NCI-H146 treated with DMSO at 0.1 percent for 48 hours (cell line): ENCODE results near the gene DMAC2L.
"Not testable (repeated sequence)": the region's sequence is repeated elsewhere in the genome, so short reads cannot be mapped to it uniquely, and the experiment has no call there.

ENCODE experiments used
- DNase-seq: peaks from one replicate; lab custom pipeline; 2025; ENCODE audit not compliant: unreplicated experiment; lab: John Stamatoyannopoulos, UW

The DMAC2L gene

GRCh38 chr14:50311972-50312733, at the start of gene DMAC2L, which contains the start of gene L2HGDH:
TSS of gene DMAC2L (plus strand) at chr14:50312324. CDS start at chr14:50321488, 9,164 bp downstream.
TSS of gene L2HGDH (minus strand) at chr14:50312229. CDS start at chr14:50312150, 79 bp downstream.
- peak; percentile 92 for DNase-seq

GRCh38 chr14:50262865-50263264, 49.3 kb upstream of the DMAC2L start:
- DNase-seq, result no peak

- no peak for DNase-seq
Measured at GRCh38 chr14:50263321-50263720, 48.8 kb upstream of the DMAC2L start.

DNA sequence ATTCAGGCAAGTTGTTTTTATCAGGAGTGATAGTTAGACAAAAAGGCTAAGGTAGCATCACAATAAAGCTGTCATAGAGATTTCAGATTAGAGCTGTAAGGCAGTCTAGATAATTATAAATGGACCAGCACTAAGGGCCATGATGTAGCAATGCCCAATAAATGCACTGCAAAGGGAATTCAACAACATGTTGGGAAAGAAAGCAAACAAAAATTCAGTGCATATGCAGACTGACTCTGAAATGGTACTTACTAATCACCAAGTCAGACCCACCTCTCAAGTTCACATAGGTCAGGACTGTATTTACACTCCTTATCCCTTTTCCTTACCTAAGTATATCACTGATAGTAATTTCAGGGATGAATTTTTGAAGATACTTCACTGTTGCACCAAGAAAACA, 47.1 kb upstream of the DMAC2L start:
- DNase-seq, result no peak

- DNase-seq, result no peak
Measured at GRCh38 chr14:50270932-50271331, 41.2 kb upstream of the DMAC2L start.

- no peak for DNase-seq
Measured at GRCh38 chr14:50272498-50272897, 39.6 kb upstream of the DMAC2L start.

- no peak for DNase-seq
Measured at GRCh38 chr14:50285861-50286260, 26.3 kb upstream of the DMAC2L start.

DNA sequence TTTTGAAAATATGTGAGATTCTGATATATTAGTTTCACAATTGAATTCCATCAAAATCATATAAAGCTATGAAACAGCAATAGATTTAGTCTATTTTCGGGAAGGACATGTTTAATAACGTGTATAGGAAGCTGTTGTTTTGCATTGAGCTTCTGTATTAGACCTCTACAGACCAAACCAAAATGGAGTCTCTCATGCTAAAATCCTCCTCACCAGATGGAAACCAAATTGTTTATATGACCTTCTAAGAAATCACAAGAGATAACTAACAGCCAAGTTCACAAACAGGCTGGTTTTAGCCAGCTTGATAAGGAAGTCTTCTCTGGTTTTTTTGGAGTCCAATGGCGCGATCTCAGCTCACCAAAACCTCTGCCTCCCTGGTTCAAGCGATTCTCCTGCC, 24.0 kb upstream of the DMAC2L start:
- DNase-seq, result no peak

DNA sequence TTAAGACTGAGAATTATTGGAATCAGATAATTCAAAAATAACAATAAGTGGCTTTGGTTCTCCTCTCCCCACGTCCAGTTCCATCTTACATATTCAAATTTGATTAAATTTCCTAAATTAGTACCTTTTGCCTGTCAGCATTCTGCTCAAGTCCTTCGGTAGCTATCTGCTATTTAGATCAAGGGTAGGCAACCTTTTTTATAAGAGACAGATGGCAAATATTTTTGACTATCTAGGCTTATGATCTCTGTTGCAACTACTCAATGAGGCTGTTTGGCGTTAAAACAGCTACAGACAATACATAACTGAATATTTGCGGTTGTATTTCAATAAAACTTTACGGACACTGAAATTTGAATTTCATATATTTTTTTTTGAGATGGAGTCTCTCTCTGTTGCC, 21.8 kb upstream of the DMAC2L start:
- no peak for DNase-seq

DNA sequence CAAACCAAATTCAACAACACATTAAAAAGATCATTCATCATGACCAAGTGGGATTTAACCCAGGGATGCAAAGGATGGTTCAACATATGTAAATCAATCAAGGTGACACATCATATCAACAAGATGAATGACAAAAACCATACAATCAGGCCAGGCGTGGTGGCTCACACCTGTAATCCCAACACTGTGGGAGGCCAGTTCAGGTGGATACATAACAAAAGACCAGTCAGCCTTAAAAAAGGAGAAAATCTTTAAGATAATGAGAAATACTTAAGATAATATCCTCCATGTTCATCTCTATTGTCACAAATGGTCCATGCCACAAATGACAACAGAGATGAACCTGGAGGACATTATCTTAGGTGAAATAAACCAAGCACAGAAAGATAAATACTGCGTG, 12.5 kb upstream of the DMAC2L start:
- no peak for DNase-seq

- DNase-seq, result no peak
Measured at GRCh38 chr14:50301914-50302313, 10.2 kb upstream of the DMAC2L start.

GRCh38 chr14:50303744-50304471, 8.2 kb upstream of the DMAC2L start:
- DNase-seq, result no peak

DNA sequence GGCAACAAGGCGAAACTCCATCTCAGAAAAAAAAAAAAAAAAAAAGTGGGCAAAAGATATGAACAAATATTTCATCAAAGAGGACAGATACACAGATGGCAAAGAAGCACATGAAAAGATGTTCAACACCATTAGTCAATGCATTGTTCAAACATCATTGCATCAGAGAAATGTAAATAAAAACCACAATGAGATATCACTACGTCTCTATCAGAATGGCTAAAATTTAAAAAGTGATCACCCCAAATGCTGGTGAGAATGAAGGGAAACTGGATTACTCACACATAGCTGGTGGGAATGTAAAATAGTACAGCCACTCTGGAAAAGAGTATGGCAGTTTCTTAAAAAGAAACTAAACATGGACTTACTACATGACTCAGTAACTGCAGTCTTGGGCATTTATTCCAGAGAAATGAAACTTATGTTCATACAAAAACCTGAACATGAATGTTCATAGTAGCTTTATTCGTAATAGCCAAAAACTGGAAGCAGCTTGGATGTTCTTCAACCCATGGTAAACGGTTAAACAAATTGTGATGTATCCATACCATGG, 3.7 kb upstream of the DMAC2L start:
- DNase-seq, result no peak

DNA sequence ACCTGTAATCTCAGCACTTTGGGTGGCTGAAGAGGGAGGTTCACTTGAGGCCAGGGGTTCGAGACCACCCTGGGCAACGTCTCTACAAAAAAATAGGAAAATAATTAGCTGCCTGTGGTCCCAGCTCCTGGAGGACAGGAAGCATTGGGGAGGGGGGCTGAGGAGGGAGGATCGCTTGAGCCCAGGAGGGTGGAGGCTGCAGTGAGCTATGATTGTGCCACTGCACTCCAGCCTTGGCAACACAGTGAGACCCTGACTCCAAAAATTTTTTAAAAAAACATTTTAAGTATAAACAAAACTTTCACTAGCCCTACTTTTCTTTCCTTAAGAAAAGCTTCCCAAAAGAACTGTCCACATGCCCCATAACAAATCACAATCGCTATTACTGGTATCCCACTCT, 1.7 kb upstream of the DMAC2L start:
- no peak for DNase-seq

- no peak for DNase-seq
Measured at GRCh38 chr14:50311337-50311971, 670 bp upstream of the DMAC2L start.

DNA sequence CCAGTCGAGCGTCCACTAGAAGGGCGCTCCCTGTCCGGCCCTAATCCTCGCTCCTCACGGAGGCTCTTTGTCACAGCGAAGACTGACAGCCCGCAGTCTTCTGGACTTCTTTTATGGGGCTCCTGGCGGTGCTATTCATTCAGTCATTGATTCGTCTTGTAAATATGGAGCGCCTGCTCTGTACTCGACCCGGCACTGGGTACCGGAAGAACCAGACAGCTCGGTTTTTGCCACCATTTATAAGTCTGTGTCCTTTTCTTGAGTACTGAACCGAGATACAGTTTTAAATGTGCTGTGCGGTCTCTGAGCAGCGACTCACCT, 570 bp downstream of the DMAC2L start:
- peak; percentile 49 for DNase-seq

GRCh38 chr14:50314098-50314497, 2.0 kb downstream of the DMAC2L start:
- DNase-seq, result not testable (repeated sequence)

GRCh38 chr14:50318031-50318626, 6.0 kb downstream of the DMAC2L start:
- no peak for DNase-seq

DNA sequence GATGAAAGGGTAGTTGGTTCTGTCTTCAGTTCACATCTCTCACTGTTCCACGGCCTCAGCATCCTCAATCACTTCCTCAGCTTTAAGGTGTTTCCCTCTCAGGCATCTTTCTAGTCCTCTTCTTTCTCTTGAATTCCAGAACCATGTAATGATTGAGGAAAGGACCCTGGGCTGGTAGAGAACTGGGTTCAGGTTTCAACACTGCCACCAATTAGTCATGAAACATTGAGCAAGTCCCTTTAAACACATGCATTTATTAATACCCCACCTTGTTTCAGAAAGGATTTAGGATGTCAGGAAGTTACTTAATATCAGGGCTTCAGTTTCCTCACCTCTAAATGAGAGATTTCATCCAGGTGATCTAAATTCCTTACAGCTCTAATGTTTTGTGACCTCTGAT, 7.2 kb downstream of the DMAC2L start:
- DNase-seq, result no peak

GRCh38 chr14:50319721-50320120, 7.6 kb downstream of the DMAC2L start:
- no peak for DNase-seq

- DNase-seq, result no peak
Measured at GRCh38 chr14:50320283-50320682, 8.2 kb downstream of the DMAC2L start.
